ENCODE measurements around the gene BLTP2.
A peak's percentile ranks its signal among the peaks of the same experiment; 100 is the strongest.

Gene BLTP2

DNA sequence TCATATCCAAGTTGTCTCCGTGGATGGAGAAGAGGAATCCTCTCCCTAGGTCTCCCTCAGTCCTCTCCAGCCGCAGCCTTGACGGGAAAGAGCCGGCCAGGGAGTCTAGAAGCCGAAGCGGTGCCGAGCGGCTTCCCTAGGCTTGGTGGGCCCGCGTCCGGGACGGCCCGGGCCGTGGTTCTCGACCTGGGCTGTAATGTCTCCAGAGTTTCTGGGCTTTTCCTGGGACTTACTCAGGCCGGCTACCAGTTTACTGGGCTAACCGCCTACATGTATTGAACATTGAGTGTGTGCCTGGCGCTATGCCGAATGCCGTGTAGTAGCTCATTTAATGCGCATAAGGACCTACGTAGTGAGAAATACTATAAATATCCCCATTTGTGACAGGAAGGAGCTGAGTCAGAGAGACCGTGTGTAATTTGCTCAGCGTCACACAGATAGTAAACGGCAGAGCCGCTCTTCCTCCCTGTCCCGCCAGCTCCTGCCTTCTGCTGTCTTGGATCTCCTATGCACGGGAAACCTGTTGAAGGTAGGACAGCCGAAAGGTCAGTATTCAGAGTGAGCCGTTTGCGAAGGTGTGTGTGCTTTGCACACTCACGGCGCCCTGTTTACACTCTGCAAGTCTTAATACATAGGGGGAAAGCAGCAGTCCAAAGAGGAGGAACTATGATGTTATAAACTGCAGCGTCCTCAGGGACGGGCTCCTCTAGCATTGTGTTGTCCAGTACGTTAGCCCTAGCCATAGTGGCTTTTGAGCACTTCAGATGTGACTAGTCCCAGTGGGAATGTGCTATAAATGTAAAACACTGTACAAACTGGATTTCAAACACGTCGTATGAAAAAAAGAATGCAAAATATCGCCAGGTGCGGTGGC, 45.4 kb downstream of the BLTP2 start:
- DNase-seq (ENCODE audit: low read depth) = peak; percentile 75
- H3K4me3 ChIP-seq (ENCODE audit: low read depth, low read length) = peak overlapping the region; percentile 85
- TF ChIP-seq, protein P1, sequence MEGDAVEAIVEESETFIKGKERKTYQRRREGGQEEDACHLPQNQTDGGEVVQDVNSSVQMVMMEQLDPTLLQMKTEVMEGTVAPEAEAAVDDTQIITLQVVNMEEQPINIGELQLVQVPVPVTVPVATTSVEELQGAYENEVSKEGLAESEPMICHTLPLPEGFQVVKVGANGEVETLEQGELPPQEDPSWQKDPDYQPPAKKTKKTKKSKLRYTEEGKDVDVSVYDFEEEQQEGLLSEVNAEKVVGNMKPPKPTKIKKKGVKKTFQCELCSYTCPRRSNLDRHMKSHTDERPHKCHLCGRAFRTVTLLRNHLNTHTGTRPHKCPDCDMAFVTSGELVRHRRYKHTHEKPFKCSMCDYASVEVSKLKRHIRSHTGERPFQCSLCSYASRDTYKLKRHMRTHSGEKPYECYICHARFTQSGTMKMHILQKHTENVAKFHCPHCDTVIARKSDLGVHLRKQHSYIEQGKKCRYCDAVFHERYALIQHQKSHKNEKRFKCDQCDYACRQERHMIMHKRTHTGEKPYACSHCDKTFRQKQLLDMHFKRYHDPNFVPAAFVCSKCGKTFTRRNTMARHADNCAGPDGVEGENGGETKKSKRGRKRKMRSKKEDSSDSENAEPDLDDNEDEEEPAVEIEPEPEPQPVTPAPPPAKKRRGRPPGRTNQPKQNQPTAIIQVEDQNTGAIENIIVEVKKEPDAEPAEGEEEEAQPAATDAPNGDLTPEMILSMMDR (IDR thresholded peaks at IDR 0.05; ENCODE audit: low read depth, low read length, missing control alignments) = no peak

DNA sequence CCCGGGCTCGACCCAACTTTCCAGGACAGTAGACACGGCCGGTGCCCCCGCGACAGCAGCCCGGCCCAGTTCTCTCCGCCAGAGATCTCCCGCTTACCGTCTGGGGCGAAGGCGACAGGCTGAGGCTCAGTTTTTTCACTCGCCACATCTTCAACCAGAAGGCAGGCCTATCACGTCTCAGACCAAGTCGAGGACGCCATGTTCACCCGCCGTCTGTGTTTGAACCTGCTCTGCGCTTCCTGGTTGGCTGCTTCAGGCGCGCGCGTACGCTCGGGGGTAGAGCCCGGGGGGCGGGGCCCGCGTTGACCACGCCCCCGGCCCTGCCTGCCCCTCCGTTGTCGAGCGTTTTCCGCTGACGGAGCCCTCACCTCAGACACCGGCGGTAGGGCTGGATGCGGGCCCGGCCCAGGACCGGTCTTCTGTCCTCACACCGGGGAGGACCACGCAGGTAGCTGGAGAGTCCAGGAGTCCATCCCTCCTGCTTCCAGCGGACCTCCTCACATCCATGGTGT, 46.1 kb downstream of the BLTP2 start, which contains the start of gene SPAG5:
Gene SPAG5 (minus strand): TSS at position 227 of the 512 bp plus-strand sequence. CDS start 79 bp downstream, at position 148.
- DNase-seq (ENCODE audit: low read depth) = peak; percentile 82

DNA sequence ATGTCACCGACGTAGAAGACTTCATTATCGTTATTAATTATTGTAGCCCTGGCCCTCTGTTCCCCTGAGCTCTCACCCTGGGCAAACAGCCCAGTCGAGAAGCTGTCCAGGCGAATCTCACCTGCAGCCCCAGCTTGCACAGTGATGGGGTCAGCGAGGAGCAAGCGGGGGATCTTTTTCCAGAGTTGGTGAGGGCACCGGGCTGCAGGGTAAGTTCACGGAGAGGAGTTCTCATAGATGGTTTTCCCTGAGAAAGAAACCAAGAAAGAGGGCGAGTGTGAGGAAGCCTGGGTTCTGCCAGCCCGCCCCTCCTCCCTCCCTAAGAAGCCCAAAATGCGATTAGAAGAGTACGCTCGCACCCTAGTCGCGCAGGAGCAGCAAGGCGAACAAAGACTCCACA, 46.6 kb downstream of the BLTP2 start:
- TF ChIP-seq, protein P1 (IDR thresholded peaks at IDR 0.05; ENCODE audit: low read depth, low read length, missing control alignments) = no peak
- DNase-seq (ENCODE audit: low read depth) = no peak
- peak overlapping the region; percentile 85 for H3K4me3 ChIP-seq (ENCODE audit: low read depth, low read length)

More for the DNA sequence above, 46.1 kb downstream of the BLTP2 start, which contains the start of gene SPAG5:
- TF ChIP-seq, protein P1 (IDR thresholded peaks at IDR 0.05; ENCODE audit: low read depth, low read length, missing control alignments) = no peak
- peak within 1 kb of the TSS; percentile 85 for H3K4me3 ChIP-seq (ENCODE audit: low read depth, low read length)

DNA sequence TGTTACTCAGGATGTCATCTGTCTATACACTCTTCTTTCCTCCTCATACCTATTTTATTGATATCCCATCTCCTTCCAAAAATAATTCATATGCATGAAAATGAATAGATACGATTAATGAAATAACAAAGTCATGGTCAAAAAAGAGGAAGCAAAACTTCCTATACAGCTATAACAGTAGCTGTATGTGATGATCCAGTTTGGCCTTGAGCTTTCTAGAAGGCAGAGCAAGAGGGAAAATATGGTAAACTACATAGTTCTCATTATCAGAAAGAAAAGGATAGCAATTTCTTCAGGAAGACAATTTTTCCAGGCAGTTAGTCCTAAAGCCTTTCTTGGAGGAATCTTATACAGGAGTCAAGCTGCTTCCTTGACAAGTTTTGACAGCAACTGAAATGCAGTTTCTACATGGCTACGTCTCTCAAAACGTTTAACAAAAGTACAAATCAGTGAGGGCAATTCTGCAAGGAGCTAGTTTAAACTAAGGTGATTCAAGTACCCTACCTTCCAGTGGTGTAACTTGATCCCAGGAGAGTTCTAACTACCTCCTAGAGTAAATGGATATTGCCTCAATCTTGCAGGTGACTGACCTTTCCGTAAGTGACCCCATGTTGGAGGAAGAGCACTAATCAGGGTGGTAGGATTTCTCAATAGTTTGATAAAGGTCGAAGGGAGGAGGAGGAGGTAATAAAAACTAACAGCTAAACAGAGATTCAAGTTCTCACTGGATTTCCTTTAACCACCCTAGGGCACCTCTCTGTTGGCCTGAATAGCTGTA, 47.2 kb downstream of the BLTP2 start:
- H3K4me3 ChIP-seq (ENCODE audit: low read depth, low read length) = peak overlapping the region; percentile 85
- TF ChIP-seq, protein P1 (IDR thresholded peaks at IDR 0.05; ENCODE audit: low read depth, low read length, missing control alignments) = no peak
- DNase-seq (ENCODE audit: low read depth) = no peak
